ENCODE data around the gene CCNT1. TPM values are rescaled to one million over a fixed set of nuclear protein-coding genes. Genes with fewer than 3 reads are reported as not detected.
A peak's percentile ranks its signal among the peaks of the same experiment; 100 is the strongest.

CCNT1 gene
- total and polyA plus RNA-seq, 8 donors = 2.7 to 54.0 (median 9.2) TPM

DNA sequence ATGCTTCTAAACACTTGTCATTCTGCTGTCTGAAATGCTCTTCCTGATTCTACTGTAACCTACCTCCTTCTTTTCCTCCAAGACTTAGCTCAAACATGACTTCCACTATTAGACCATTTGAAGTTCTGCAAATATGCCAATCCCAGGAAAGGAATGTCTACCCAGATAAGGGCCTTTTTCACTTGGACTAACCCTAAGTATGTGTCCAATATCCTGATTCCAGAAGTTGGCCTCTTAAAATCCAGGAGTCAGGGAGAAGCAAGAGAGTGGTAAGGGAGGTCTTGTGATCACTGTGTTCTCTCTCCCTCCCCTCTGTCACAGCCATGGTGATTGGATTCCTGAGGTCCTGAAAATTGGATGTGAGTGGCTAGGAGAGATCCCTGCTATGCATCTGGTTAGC lies 42.2 kb upstream of the CCNT1 start:
- Histone ChIP-seq H3K27ac (peak overlapping the region in 3 of 5 donors; percentile 34 to 71 (median 58)), H3K4me3 (no peak overlapping the region), H3K4me1 (peaks cover 0 to 9% (median 2%) of the 10 kb centered on the region in 4 donors), H3K27me3 (no peaks in the 10 kb centered on the region), H3K36me3 (no peaks in the 10 kb centered on the region), H3K9me3 (no peaks in the 10 kb centered on the region)
- DNase-seq = peak in 1 of 2 donors; percentile 56
- no peak for TF ChIP-seq POLR2A (IDR thresholded peaks at IDR 0.05)
- TF ChIP-seq POLR2AphosphoS5 (IDR thresholded peaks at IDR 0.05) = peak in 1 of 3 donors; percentile 21
- TF ChIP-seq EP300 (IDR thresholded peaks at IDR 0.05) = no peak
- TF ChIP-seq, protein P1, sequence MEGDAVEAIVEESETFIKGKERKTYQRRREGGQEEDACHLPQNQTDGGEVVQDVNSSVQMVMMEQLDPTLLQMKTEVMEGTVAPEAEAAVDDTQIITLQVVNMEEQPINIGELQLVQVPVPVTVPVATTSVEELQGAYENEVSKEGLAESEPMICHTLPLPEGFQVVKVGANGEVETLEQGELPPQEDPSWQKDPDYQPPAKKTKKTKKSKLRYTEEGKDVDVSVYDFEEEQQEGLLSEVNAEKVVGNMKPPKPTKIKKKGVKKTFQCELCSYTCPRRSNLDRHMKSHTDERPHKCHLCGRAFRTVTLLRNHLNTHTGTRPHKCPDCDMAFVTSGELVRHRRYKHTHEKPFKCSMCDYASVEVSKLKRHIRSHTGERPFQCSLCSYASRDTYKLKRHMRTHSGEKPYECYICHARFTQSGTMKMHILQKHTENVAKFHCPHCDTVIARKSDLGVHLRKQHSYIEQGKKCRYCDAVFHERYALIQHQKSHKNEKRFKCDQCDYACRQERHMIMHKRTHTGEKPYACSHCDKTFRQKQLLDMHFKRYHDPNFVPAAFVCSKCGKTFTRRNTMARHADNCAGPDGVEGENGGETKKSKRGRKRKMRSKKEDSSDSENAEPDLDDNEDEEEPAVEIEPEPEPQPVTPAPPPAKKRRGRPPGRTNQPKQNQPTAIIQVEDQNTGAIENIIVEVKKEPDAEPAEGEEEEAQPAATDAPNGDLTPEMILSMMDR (IDR thresholded peaks at IDR 0.05) = no peak
- intact Hi-C loops (cut with DNase I; ENCODE audit: low total_unique reads) = no loop called here

DNA sequence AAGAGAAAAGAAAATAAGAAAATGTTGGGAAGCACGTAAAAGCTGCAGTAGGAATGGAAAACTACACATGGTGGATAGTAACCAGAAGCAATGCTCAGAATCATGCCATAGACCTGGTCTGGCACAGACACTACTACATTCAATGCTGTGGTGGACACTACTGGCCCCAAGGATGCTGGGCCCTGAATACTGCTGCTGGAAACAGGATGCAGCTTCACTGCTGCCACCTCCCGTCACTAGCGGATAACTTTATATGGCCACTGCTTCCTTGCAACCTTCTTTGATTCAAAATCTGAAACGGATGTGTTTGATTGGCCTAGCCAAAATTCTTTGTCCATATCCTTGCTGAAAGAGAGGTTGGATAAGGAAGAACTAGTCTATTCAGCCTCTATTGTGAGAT lies 41.7 kb upstream of the CCNT1 start:
- intact Hi-C loops (cut with DNase I; ENCODE audit: low total_unique reads) = no loop called here
- Histone ChIP-seq H3K36me3 (no peaks in the 10 kb centered on the region), H3K27ac (peak overlapping the region in 3 of 5 donors; percentile 34 to 71 (median 58)), H3K4me1 (peaks cover 0 to 12% (median 2%) of the 10 kb centered on the region in 4 donors), H3K4me3 (no peak overlapping the region), H3K9me3 (no peaks in the 10 kb centered on the region), H3K27me3 (no peaks in the 10 kb centered on the region)
- TF ChIP-seq POLR2AphosphoS5 (IDR thresholded peaks at IDR 0.05) = no peak
- TF ChIP-seq POLR2A (IDR thresholded peaks at IDR 0.05) = no peak
- TF ChIP-seq, protein P1 (IDR thresholded peaks at IDR 0.05) = no peak
- TF ChIP-seq EP300 (IDR thresholded peaks at IDR 0.05) = no peak
- WGBS, 5 donors = 35 to 51% (median 46%) methylated on average over 4 of the region's 4 CpGs
- DNase-seq = peak in 1 of 2 donors; percentile 35

DNA sequence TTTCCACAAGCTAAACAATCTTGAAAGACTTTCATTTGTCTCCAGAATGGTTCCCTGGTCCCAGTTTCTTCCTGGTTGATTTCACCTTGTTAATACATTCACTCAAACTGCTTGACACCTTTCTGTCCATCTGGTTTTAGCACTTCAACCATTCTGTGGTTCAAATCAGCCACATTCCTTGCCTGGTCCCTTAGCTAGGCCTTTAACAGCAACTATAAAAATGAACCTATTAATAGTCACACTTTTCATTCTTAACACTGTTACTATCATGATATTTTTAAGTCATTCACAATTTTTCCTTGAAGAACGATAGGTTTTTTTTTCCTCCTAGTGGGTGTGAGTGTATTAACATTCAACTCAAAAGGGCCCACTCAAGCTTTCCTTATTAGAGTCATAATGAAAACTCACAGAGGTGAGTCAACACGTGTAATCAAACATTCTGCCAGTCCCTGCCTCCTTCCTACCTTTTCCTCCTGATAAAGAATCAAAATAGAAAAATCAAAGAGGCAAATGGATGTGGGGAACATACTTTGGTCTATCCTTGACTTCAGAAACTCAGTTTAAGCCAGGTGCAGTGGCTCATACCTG lies 34.4 kb upstream of the CCNT1 start:
- TF ChIP-seq, protein P1 (IDR thresholded peaks at IDR 0.05) = no peak
- TF ChIP-seq EP300 (IDR thresholded peaks at IDR 0.05) (no peak), POLR2A (IDR thresholded peaks at IDR 0.05) (no peak)
- H3K4me1 ChIP-seq = peaks cover 0 to 18% (median 2%) of the 10 kb centered on the region in 4 donors
- no peak overlapping the region for H3K4me3 ChIP-seq
- peak in 1 of 2 donors; percentile 34 for DNase-seq
- H3K9me3 ChIP-seq = no peaks in the 10 kb centered on the region
- H3K27ac ChIP-seq = peak overlapping the region; percentile 13 to 73 (median 64)
- no peaks in the 10 kb centered on the region for H3K36me3 ChIP-seq
- 10 to 39% (median 30%) methylated on average over 2 of the region's 2 CpGs for WGBS, 5 donors
- no peaks in the 10 kb centered on the region for H3K27me3 ChIP-seq
- intact Hi-C loops (cut with DNase I; ENCODE audit: low total_unique reads) = loop anchor here (5.0 kb wide), 1 partner anchor 46 kb away; no protein-coding TSS in a partner anchor

DNA sequence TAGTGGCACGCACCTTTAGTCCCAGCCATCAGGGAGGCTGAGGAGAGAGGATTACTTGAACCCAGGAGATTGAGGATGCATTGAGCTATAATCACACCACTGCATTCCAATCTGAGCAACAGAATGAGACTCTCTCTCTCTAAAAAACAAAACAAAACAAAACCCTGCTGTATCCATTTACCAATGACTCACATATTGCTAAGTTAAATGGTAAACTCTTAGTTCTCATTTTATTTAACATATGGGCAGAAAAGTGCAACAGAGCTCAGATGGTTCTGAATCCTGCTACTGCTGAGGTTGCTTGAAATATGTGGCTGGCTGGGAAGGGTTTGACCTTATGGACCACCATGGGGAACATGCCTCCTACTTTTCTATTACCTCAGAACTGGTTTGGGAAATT lies 33.7 kb upstream of the CCNT1 start:
- peak overlapping the region in 3 of 5 donors; percentile 60 to 72 (median 64) for H3K27ac ChIP-seq
- TF ChIP-seq POLR2AphosphoS5 (IDR thresholded peaks at IDR 0.05) (no peak), POLR2A (IDR thresholded peaks at IDR 0.05) (no peak), EP300 (IDR thresholded peaks at IDR 0.05) (no peak)
- TF ChIP-seq, protein P1 (IDR thresholded peaks at IDR 0.05) = no peak
- intact Hi-C loops (cut with DNase I; ENCODE audit: low total_unique reads) = loop anchor here (5.0 kb wide), 1 partner anchor 47 kb away; no protein-coding TSS in a partner anchor
- H3K9me3 ChIP-seq = no peaks in the 10 kb centered on the region
- no peaks in the 10 kb centered on the region for H3K27me3 ChIP-seq
- no peak for DNase-seq
- no peaks in the 10 kb centered on the region for H3K36me3 ChIP-seq
- no peak overlapping the region for H3K4me3 ChIP-seq
- H3K4me1 ChIP-seq = peaks cover 0 to 18% (median 2%) of the 10 kb centered on the region in 4 donors
- whole genome bisulfite sequencing, 5 donors = 87 to 100% (median 94%) methylated on average over 1 of the region's 1 CpG
